ENCODE results near the gene COPZ1. TPM values are rescaled to one million over a fixed set of nuclear protein-coding genes. Genes with fewer than 3 reads are reported as not detected.

COPZ1 gene
- total RNA-seq, 4 donors from 2014 or later = 60.8 to 92.3 (median 79.5) TPM

GRCh38 chr12:54282949-54283593, 41.9 kb upstream of the COPZ1 start:
- TF ChIP-seq, protein P1, sequence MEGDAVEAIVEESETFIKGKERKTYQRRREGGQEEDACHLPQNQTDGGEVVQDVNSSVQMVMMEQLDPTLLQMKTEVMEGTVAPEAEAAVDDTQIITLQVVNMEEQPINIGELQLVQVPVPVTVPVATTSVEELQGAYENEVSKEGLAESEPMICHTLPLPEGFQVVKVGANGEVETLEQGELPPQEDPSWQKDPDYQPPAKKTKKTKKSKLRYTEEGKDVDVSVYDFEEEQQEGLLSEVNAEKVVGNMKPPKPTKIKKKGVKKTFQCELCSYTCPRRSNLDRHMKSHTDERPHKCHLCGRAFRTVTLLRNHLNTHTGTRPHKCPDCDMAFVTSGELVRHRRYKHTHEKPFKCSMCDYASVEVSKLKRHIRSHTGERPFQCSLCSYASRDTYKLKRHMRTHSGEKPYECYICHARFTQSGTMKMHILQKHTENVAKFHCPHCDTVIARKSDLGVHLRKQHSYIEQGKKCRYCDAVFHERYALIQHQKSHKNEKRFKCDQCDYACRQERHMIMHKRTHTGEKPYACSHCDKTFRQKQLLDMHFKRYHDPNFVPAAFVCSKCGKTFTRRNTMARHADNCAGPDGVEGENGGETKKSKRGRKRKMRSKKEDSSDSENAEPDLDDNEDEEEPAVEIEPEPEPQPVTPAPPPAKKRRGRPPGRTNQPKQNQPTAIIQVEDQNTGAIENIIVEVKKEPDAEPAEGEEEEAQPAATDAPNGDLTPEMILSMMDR (IDR thresholded peaks at IDR 0.05; ENCODE audit: low read depth) = no peak

DNA sequence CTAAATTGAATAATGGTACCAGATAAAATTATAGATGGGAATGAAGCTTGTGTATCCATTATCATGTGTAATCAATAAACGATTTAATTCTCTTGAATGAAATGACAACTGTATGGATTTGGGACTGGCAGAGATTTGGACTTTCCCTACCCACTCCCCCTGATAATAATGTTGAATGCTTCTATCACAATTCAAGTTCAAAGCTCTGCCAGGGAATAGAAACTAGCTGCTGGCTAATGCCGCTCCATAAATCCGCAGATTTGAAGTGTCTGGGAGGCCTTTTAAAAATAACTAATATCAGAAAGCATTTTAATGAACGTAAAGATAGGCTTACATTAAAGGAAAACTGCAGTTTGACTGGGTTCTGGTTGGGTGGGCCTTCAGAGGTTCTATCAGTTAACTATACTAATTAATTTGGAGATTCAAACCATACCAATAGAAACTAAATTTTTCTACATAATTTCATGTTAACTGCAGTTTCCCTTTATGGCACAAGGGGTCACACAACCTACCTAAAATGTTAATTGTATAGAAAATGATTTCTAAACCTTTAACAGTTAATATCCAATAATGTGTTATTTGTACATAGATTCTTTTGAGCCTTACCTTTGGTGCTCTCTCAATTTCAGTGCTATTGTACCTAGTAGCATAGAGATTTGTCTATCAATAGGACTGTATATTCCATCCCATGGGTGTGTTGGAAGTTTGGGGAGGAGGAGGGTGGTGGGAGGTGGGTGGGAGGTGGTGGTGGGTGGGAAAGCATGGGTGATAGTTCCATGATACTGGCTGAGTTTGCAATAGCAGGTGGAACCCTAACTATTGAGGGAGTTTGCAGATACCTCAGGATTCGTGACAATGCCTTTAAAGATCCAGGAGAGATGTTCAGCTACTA, 39.5 kb upstream of the COPZ1 start:
- TF ChIP-seq, protein P1 (IDR thresholded peaks at IDR 0.05; ENCODE audit: low read depth) = no peak

GRCh38 chr12:54286042-54287030, 38.6 kb upstream of the COPZ1 start:
- TF ChIP-seq, protein P1 (IDR thresholded peaks at IDR 0.05; ENCODE audit: low read depth) = no peak

DNA sequence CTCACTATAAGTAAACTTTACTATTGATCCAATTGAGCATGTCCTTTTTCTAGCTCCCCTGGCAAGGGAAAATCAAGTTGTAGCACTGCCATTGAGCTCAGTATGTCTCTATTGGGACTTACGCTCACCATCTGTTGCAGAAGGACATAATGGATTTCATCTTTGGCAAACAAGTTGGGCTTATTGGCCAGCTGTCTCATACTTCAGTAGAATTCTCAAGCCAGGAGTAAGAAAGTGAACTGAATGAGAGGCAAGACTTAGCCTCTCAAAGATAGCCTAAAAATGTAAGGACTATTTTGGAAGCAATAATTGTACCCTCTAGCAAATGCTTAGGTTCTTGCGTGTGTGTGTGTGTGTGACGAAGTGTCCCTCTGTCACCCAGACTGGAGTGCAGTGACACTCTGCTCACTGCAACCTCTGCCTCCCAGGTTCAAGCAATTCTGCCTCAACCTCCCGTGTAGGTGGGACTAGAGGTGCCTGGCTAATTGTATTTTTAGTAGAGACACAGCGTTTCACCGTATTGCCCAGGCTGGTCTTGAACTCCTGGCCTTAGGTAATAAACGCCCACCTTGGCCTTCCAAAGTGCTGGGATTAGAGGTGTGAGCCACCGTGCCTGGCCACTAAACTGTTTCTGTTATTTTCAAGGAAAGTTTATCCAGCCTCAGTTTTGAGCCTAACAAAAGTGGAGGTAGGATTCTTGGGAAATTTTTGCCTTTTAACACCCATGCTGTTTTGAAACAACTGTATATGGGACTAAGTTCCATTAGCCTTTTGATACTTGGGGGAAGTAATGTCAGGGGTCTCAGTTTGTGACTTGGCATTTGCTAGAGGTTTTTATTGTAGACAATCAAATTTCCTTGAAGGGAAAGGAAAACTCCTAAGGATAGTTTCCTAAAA, 37.4 kb upstream of the COPZ1 start:
- TF ChIP-seq, protein P1 (IDR thresholded peaks at IDR 0.05; ENCODE audit: low read depth) = no peak

- TF ChIP-seq, protein P1 (IDR thresholded peaks at IDR 0.05; ENCODE audit: low read depth) = no peak
These were observed 32.6 kb upstream of the COPZ1 start for GRCh38 chr12:54292083-54292930.

- TF ChIP-seq, protein P1 (IDR thresholded peaks at IDR 0.05; ENCODE audit: low read depth) = no peak
These were observed 32.0 kb upstream of the COPZ1 start for GRCh38 chr12:54292931-54293241.
